Measurements from ENCODE around the gene TUBA4A.

Gene TUBA4A

GRCh38 chr2:219286436-219287115 is 32.9 kb upstream of the TUBA4A start:
- DNase-seq (ENCODE audit: extremely low read depth, low read depth): no peak
- no peak for TF ChIP-seq CTCF (IDR thresholded peaks at IDR 0.05; ENCODE audit: low read depth, low read length, missing control alignments)
- no peak overlapping the region for H3K4me3 ChIP-seq (replicated peaks; ENCODE audit: low read depth, low read length)

GRCh38 chr2:219285894-219286425 is 32.2 kb upstream of the TUBA4A start:
- 0 out of 2 replicates have a peak overlapping the region, but pooled peaks have one; percentile 7 for H3K4me3 ChIP-seq (replicated peaks; ENCODE audit: low read depth, low read length)
- no peak for TF ChIP-seq CTCF (IDR thresholded peaks at IDR 0.05; ENCODE audit: low read depth, low read length, missing control alignments)
- no peak for DNase-seq (ENCODE audit: extremely low read depth, low read depth)

GRCh38 chr2:219285373-219285735 is 31.6 kb upstream of the TUBA4A start:
- no peak for DNase-seq (ENCODE audit: extremely low read depth, low read depth)
- H3K4me3 ChIP-seq (replicated peaks; ENCODE audit: low read depth, low read length): 0 out of 2 replicates have a peak overlapping the region, but pooled peaks have one; percentile 7
- no peak for TF ChIP-seq CTCF (IDR thresholded peaks at IDR 0.05; ENCODE audit: low read depth, low read length, missing control alignments)

GRCh38 chr2:219284501-219285372 is 31.0 kb upstream of the TUBA4A start:
- H3K4me3 ChIP-seq (replicated peaks; ENCODE audit: low read depth, low read length): no peak overlapping the region
- DNase-seq (ENCODE audit: extremely low read depth, low read depth): no peak
- no peak for TF ChIP-seq CTCF (IDR thresholded peaks at IDR 0.05; ENCODE audit: low read depth, low read length, missing control alignments)

GRCh38 chr2:219282943-219283581 is 29.3 kb upstream of the TUBA4A start:
- DNase-seq (ENCODE audit: extremely low read depth, low read depth): no peak
- H3K4me3 ChIP-seq (replicated peaks; ENCODE audit: low read depth, low read length): no peak overlapping the region
- no peak for TF ChIP-seq CTCF (IDR thresholded peaks at IDR 0.05; ENCODE audit: low read depth, low read length, missing control alignments)

GRCh38 chr2:219282375-219282774 is 28.7 kb upstream of the TUBA4A start:
- DNase-seq (ENCODE audit: extremely low read depth, low read depth): no peak
- H3K4me3 ChIP-seq (replicated peaks; ENCODE audit: low read depth, low read length): no peak overlapping the region
- TF ChIP-seq CTCF (IDR thresholded peaks at IDR 0.05; ENCODE audit: low read depth, low read length, missing control alignments): no peak
